Urinary bladder (tissue), 4 donors: ENCODE results near the gene GNG14. TPM values are rescaled to one million over a fixed set of nuclear protein-coding genes. Genes with fewer than 3 reads are reported as not detected.
"Not testable (repeated sequence)": the region's sequence is repeated elsewhere in the genome, so short reads cannot be mapped to it uniquely, and the experiment has no call there.

Experiments used
- DNase-seq: peaks from one replicate; pipeline ENCODE4 v3.0.0-alpha.2; 2015; ENCODE audit errors: extremely low spot score
- H3K27ac ChIP-seq: one replicate; pipeline ENCODE4 v1.5.1; 2013; ENCODE audit warnings: low read depth, mild to moderate bottlenecking, moderate library complexity
- H3K36me3 ChIP-seq: one replicate; pipeline ENCODE4 v1.6.1; 2013; ENCODE audit warnings: mild to moderate bottlenecking, moderate library complexity; ENCODE audit not compliant: insufficient read depth
- H3K4me1 ChIP-seq: one replicate; pipeline ENCODE4 v1.6.1; 2013; ENCODE audit warnings: mild to moderate bottlenecking, moderate library complexity; ENCODE audit not compliant: insufficient read depth
- H3K4me3 ChIP-seq: one replicate; pipeline ENCODE4 v1.5.1; 2013; ENCODE audit warnings: low read depth, low read length
- WGBS: extraction: QIAGEN DNeasy Blood & Tissue Kit; methylation state at CpG from one replicate; pipeline ENCODE4 v1.1.7; 2013; 5-methylcytosine and 5-hydroxymethylcytosine counted together
- polyA plus RNA-seq: library from polyadenylated mRNA; stranded (reverse); fragments of 200-250 nt; gene quantifications from one replicate; pipeline ENCODE4 v1.2.3, GENCODE V29; 2013
- total RNA-seq: library from RNA; depleted of rRNA; stranded (reverse); fragments of >200 nt; gene quantifications from one replicate; pipeline ENCODE4 v1.2.3, GENCODE V29; 2014
- donor health status: healthy with polysubstance abuse.
- donor health status: healthy.

GNG14 gene
- total and polyA plus RNA-seq, 2 donors, result not detected

DNA sequence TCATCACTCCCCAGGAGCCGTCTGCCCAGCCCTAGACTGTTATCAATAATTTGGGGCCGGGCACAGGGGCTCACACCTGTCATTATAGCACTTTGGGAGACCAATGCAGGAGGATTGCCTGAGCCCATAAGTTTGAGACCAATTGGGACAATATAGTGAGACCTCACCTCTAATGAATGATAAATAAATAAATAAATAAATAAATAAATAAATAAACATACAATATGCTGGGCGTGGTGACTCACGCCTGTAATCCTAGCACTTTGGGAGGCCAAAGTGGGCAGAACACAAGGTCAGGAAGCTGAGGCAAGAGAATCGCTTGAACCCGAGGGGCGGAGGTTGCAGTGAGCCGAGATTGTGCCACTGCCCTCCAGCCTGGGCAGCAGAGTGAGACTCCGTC is 25.5 kb downstream of the GNG14 start:
- not testable (repeated sequence) for H3K27ac ChIP-seq, DNase-seq, H3K4me3 ChIP-seq, H3K4me1 ChIP-seq, H3K36me3 ChIP-seq
- WGBS, result 94% methylated on average over 9 of the region's 9 CpGs

DNA sequence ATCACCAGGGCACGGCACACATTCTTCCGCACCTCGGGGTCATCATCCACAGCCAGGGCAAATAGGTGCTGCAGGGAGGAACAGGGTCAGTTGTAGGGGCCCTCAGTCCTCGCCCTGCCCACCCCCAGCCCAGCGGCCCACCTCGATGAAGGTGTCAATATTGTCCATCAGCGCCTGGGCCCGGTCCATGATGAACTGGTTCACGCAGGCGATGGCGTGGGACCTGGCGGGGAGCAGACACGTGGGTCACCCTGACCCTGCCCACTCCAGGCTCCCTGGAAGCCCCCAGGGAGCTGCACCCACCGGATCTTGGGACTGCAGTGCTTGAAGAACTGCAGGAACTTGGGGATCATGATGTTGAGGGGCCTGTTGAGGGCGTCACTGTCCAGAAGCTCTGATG is 27.3 kb downstream of the GNG14 start:
- WGBS, result 95% methylated on average over 15 of the region's 15 CpGs
- DNase-seq, result no peak
- no peaks in the 10 kb centered on the region for H3K4me1 ChIP-seq
- no peak overlapping the region for H3K4me3 ChIP-seq
- no peak overlapping the region for H3K27ac ChIP-seq
- H3K36me3 ChIP-seq, result peaks cover 10% of the 10 kb centered on the region

DNA sequence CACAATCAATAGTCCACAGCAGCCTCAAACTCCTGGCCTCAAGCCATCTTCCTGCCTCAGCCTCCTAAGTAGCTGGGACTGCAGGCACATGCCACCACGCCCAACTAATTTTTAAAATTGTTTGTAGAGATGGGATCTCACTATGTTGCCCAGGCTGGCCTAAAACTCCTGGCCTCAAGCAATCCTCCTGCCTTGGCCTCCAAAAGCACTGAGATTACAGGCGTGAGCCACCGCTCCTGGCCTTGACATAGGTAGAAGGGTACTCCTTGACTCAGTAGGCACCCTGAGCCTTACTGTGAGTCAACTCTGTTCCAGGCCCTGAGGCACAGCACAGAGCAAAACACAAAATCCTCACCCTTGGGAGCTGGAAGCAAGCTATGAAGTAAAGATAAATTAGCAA is 28.1 kb downstream of the GNG14 start:
- 95% methylated on average over 3 of the region's 3 CpGs for WGBS
- Histone ChIP-seq H3K4me3 (no peak overlapping the region), H3K27ac (no peak overlapping the region), H3K4me1 (no peaks in the 10 kb centered on the region), H3K36me3 (peaks cover 5% of the 10 kb centered on the region)
- no peak for DNase-seq

DNA sequence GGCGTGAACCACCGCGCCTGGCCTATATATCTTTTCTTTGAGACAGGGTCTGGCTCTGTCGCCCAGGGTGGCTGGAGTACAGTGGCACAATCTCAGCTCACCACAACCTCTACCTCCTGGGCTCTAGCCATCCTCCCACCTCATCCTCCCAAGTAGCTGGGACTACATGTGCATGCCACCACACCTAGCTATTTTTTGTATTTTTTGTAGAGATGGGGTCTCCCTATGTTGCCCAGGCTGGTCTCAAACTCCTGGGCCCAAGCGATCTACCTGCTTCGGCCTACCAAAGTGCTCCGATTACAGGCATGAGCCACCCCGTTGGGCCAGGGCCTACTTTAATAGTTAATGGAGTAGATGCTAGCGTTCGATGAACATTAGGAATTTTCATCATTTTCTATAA is 32.5 kb downstream of the GNG14 start:
- Histone ChIP-seq H3K4me3 (no peak overlapping the region), H3K36me3 (no peaks in the 10 kb centered on the region), H3K4me1 (peaks cover 1% of the 10 kb centered on the region), H3K27ac (no peak overlapping the region)
- no peak for DNase-seq
- 80% methylated on average over 10 of the region's 10 CpGs for WGBS

DNA sequence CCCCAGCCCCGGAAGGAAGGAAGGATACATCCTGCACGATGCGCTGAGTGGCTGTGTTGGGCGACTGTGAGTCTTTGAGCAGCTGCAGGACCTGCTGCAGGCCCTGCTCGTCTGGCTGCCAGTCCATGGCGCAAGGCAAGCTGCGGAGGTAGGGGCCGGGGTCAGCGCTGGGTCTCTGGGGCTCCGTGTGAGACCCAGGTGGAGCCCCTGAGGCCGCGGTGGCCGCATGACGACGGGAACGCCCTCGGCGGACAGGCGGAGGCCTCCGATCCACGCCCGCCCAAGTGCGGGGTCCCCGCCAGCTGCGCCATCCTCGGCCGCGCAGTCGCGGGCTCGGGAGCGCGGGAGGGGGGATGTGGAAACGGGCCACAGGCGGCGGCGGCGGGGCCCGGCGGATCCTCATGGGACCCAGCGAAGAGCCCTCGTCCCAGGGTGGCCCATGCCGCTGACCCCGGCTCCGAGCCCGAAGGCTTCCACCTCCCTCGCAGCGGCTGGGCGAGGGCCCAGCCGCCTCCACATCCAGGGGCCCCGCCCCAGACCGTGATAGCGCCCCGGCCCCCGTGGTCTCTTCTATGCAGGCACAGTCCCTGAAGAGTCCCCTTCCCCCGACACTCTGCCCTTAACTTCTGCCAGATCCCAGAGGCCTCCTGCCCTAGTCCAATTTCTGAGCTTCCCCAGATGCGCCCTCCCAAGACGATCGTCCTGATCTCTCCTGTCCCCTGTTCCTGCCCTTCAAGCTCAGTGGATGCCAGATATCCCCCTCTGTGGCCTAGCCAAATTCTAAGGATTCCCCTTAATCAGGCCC is 33.3 kb downstream of the GNG14 start:
- H3K27ac ChIP-seq, result peak overlapping the region; percentile 51
- no peak for DNase-seq
- WGBS, result 7% methylated on average over 59 of the region's 59 CpGs
- H3K4me3 ChIP-seq, result peak overlapping the region; percentile 90
- no peaks in the 10 kb centered on the region for H3K36me3 ChIP-seq
- H3K4me1 ChIP-seq, result peaks cover 1% of the 10 kb centered on the region

DNA sequence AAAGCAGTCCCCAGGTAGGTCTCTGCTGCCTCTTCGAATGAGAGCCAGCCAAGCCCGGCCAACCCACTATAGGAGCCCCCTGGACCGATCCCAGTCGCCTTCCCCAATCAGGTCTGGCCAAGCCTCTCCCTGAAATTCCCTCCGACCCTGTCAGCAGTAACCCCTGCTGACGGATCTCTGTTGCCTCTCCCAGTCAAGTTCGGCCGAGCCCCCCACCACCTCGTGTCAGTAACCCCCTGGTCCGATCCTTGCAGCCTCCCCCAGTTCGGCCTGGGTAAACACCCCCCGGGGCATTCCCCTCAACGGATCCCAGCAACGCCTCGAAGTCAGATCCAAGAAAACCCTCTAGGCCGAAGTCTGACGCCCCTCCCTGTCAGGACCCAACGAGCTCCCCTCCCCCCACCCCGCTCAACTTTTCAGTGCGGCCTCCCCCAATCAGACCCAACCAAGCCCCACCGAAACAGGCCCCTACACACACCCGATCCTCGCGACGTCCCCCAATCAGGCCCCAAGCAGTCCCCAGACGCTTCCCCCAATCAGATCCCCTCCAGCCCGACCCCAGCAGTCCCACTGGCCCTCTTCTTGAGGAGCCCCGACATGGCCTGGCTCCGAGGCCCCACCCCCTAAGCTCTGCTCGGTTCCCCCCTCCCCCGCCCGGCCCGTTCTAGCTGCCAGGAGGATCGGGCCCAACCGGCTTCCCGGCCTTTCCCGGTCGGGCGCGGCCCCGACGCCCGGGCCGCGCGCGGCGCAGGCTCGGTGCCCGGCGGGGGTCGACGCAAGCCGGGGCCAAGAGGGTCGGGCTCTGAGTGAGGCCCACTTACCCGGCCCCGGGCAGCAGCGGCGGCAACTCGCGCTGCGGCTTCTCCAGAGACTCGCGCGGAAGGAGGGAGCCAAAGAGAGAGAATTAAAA is 34.1 kb downstream of the GNG14 start:
- Histone ChIP-seq H3K4me3 (peak overlapping the region; percentile 90), H3K27ac (peak overlapping the region; percentile 87), H3K4me1 (peaks cover 1% of the 10 kb centered on the region), H3K36me3 (no peaks in the 10 kb centered on the region)
- DNase-seq, result no peak
- under 1% methylated on average over 65 of the region's 65 CpGs for WGBS

DNA sequence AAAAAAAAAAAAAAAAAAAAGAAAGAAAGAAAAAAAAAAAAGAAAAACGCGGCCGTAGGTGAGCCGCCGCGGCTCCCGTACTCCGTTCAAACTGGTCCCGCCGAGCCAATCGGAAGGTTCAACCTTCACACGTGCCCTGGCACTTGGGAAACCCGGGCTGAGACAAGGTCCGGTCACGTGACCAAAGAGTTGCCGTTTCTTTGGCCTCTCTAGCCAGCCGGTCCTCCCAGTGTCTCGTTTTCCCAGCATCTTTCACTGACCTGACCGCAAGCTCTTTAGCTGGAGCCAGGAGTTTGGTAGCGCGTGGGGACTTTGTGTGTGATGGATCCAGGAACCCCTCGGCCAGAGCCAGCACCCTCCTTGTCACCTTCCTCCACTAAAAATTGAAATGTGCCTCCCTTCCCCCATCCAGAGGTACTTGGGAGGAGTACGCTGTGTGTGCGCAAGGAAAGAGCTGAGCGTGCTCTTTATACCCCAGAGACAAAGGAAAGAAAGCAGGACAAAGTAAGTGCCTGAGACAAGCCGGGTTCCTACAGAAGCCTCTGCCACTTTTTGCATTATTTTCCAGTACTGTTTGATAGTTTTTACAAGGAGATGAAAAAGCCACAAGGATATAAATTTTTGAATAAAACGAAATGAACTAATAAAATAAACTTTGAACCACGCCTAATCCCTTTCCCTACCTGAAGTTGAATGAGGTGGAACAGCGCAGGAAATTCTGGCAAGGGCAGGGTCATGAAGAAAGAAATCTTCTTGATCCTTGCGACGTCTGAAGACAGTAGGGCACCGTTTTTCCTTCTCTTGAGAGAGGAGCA is 35.0 kb downstream of the GNG14 start:
- Histone ChIP-seq H3K4me3 (peak overlapping the region; percentile 90), H3K27ac (no peak overlapping the region), H3K36me3 (no peaks in the 10 kb centered on the region), H3K4me1 (peaks cover 1% of the 10 kb centered on the region)
- 1% methylated on average over 32 of the region's 32 CpGs for WGBS
- peak; percentile 95 for DNase-seq

DNA sequence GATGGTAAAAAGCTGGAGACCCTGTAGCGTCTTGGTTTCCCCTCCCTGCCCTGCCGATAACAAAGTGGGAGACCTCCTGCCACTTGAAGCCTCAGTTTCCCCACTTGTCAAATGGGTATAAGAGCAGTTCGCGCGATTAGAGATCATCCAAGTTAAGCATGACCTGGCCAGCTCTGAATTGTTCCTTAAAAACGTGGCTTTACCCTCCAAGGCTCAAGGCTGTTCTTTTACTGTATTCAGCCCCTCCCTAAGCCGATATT is 35.5 kb downstream of the GNG14 start:
- no peaks in the 10 kb centered on the region for H3K36me3 ChIP-seq
- peaks cover 1% of the 10 kb centered on the region for H3K4me1 ChIP-seq
- 2% methylated on average over 7 of the region's 7 CpGs for WGBS
- DNase-seq, result no peak
- H3K27ac ChIP-seq, result no peak overlapping the region
- H3K4me3 ChIP-seq, result peak overlapping the region; percentile 23

DNA sequence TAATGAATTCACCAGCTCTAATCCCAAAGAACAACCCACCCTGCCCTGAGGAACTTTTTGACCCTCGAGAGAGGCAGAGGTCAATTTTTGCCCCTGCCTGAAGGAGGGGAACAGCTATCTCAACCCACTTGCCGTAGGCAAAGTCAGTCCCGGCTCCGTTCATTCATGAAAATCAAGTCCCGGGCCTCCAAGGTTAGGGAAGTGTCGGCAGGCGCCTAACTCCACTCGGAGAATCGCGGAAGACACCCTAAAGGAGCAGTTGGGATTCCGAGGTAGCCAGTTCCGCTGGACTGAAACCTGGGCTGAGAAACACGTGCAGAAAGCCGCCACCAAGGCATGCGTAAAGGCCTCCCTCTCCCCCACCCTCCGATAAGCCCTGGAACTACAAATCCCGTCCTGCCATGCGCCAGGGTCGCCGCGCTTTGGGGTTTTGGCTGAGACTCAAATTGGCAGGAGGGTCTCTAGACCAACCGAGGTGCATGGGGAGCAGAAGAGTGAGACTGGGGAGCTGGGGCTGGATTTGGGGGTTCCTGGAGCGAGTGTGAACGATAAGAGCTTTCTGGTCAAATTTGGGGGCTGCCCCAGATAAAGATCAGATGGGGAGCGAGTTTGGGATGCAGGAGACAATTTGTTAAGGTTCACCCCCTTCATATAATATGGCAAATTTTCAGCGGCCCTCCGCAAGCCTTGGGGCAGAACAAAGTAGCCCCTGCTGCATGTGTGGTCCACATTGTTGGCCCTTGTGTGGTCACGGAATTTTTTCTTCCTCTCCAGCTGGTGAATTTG is 36.0 kb downstream of the GNG14 start, which contains the start of gene TNPO2:
TSS of gene TNPO2 (minus strand) at position 292 of the 786 bp plus-strand sequence. CDS start 2,955 bp downstream, outside the sequence.
- Histone ChIP-seq H3K4me3 (peak within 1 kb of the TSS; percentile 23), H3K4me1 (peaks cover 1% of the 10 kb centered on the region), H3K36me3 (no peaks in the 10 kb centered on the region), H3K27ac (no peak within 1 kb of the TSS)
- DNase-seq, result no peak
- WGBS, result 3% methylated on average over 28 of the region's 28 CpGs

DNA sequence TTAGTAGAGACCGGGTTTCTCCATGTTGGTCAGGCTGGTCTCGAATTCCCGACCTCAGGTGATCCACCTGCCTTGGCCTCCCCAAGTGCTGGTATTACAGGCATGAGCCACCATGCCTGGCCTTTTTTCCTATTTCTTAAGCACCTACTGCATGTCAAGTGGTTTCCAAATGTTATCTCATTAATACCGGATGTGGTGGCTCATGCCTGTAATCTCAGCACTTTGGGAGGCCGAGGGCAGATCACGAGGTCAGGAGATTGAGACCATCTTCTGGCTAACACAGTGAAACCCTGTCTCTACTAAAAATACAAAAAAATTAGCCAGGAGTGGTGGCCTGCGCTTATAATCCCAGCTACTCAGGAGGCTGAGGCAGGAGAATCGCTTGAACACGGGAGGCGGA is 37.8 kb downstream of the GNG14 start:
- not testable (repeated sequence) for DNase-seq, H3K27ac ChIP-seq, H3K4me3 ChIP-seq, H3K4me1 ChIP-seq, H3K36me3 ChIP-seq
- 93% methylated on average over 10 of the region's 10 CpGs for WGBS

DNA sequence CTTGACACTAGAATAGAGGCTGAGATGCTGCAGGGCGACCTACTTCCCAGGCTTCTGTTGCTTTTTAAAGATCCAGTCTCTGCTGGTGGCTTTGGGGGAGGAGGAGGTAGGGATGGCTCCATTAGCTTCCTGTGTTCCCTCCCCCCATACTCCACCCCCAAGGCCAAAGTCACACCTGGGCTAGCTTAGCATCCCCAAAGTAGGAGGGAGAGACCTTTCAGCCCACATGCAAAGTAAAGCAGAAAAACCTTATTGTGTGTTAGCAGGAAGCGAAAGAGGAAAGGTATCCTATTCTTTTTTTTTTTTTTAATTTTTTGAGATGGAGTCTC is 39.2 kb downstream of the GNG14 start:
- H3K4me3 ChIP-seq, result no peak overlapping the region
- H3K36me3 ChIP-seq, result no peaks in the 10 kb centered on the region
- H3K27ac ChIP-seq, result no peak overlapping the region
- DNase-seq, result no peak
- 93% methylated on average over 2 of the region's 2 CpGs for WGBS
- H3K4me1 ChIP-seq, result peaks cover 1% of the 10 kb centered on the region

DNA sequence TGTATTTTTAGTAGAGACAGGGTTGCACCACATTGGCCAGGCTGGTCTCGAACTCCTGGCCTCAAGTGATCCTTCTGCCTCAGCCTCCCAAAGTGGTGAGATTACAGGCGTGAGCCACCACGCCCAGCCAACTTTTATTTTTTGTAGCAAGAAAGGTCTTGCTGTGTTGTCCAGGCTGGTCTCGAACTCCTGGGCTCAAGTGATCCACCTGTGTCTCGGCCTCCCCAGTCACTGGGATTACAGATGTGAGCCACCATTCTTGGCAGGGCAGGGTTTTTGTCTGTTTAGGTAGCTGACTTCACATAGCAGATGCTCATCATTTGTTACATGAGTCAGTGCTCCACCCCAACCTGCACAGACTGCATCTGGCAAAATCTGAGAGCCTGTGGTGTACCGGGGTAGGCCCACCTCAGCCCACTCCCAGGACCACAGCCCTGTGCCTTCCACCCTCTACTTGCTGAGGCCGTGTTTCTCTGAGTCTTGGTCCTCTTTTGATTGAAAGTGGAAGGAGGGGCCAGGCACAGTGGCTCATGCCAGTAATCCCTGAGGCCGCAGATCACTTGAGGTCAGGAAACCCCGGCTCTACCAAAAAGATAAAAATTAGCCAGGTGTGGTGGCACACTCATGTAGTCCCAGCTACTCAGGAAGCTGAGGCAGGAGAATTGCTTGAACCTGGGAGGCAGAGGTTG is 40.1 kb downstream of the GNG14 start:
- DNase-seq, result no peak
- Histone ChIP-seq H3K27ac (no peak overlapping the region), H3K36me3 (no peaks in the 10 kb centered on the region), H3K4me3 (no peak overlapping the region), H3K4me1 (peaks cover 1% of the 10 kb centered on the region)
- WGBS, result 94% methylated on average over 9 of the region's 9 CpGs
